Gastroesophageal sphincter (tissue), 4 donors: ENCODE data around the gene TBCD. TPM values are rescaled to one million over a fixed set of nuclear protein-coding genes. Genes with fewer than 3 reads are reported as not detected.
A peak's percentile ranks its signal among the peaks of the same experiment; 100 is the strongest.

Source experiments
- ATAC-seq: fragments of 150-250 bp; one replicate; pipeline ENCODE4 v1.9.1; 2016; ENCODE audit warnings: mild to moderate bottlenecking, moderate library complexity
- H3K27ac ChIP-seq, 4 donors: fragments of 200-600 bp; sonication (generic) in 3 of 4; 1 replicate in 3 of 4; 2 replicates in 1 of 4; pipeline ENCODE4 v1.5.1; 2016 to 2019
- H3K27me3 ChIP-seq: fragments of 200-600 bp; sonication (generic); one replicate; pipeline ENCODE4 v1.5.1; 2019
- H3K36me3 ChIP-seq, 2 donors: fragments of 200-600 bp; sonication (generic); one replicate each; pipeline ENCODE4 v1.5.1; 2019; ENCODE audit warnings: control low read depth in 1 of 2
- H3K4me1 ChIP-seq, 3 donors: fragments of 200-600 bp; sonication (generic); 1 replicate in 2 of 3; 2 replicates in 1 of 3; pipeline ENCODE4 v1.5.1; 2016 to 2019; ENCODE audit warnings: control low read depth in 2 of 3
- H3K4me3 ChIP-seq, 2 donors: fragments of 200-600 bp; sonication (generic); one replicate each; pipeline ENCODE4 v1.5.1; 2019; ENCODE audit warnings: mild to moderate bottlenecking in 1 of 2, moderate library complexity in 1 of 2
- H3K9me3 ChIP-seq, 3 donors: fragments of 200-600 bp; sonication (generic); one replicate each; pipeline ENCODE4 v1.5.1; 2017 to 2019; ENCODE audit warnings: control low read depth in 2 of 3
- EP300 ChIP-seq: sonication (generic); formaldehyde crosslinking; IDR thresholded peaks from one replicate; pipeline ENCODE4 v1.6.1; 2017; ENCODE audit warnings: antibody characterized with exemption, mild to moderate bottlenecking
- POLR2A ChIP-seq, 2 donors: fragments of 450-650 bp; IDR thresholded peaks; one replicate each; pipeline ENCODE4 v1.6.1; 2017; ENCODE audit warnings: antibody characterized with exemption in 2 of 2, mild to moderate bottlenecking in 2 of 2, moderate library complexity in 1 of 2
- POLR2AphosphoS5 ChIP-seq: sonication (generic); formaldehyde crosslinking; IDR thresholded peaks from one replicate; pipeline ENCODE4 v1.6.1; 2017; ENCODE audit warnings: antibody characterized with exemption
- WGBS, 2 donors: methylation state at CpG; one replicate each; pipeline ENCODE4 v1.1.5; 2018; ENCODE audit warnings: low coverage in 1 of 2; 5-methylcytosine and 5-hydroxymethylcytosine counted together
- total RNA-seq, 4 donors: library from RNA; depleted of rRNA; stranded (reverse); fragments of >200 nt; gene quantifications; one replicate each; pipeline ENCODE4 v1.1.0, GENCODE V29; 2016
- TF ChIP-seq, protein P1 (sequence below), 4 experiments: fragments of 200-600 bp in 2 of 4; fragments of 450-650 bp in 2 of 4; sonication (generic) in 1 of 4; IDR thresholded peaks; one replicate each; pipeline ENCODE4 v1.5.1; 2017 to 2019; ENCODE audit warnings: antibody characterized with exemption in 4 of 4, mild to moderate bottlenecking in 2 of 4, moderate library complexity in 2 of 4

The TBCD gene
- total RNA-seq, 4 donors from 2014 or later, result 32.0 to 57.8 (median 47.0) TPM

DNA sequence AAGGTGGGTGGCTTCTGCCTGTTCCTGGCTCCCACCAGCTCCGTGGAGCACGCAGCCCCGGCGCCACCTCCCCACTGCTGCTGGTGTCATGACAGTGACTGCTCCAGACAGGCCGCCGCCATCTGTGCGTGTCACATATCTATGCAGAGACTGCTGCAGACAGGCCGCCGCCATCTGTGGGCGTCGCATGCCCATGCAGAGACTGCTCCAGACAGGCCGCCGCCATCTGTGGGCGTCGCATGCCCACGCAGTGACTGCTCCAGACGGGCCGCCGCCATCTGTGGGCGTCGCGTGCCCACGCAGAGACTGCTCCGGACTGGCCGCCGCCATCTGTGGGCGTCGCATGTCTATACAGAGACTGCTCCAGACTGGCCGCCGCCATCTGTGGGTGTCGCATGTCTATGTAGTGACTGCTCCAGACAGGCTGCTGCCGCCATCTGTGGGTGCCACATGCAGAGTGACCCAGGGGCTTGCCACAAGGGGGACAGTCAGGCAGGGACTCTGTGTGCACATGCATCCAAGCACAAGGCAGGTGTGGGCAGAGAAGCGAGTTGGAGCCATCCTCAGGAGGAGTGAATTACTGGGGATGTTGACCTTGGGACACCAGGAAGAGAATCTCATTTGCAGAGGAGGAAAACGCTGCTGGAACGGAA lies 38.7 kb upstream of the TBCD start:
- Histone ChIP-seq H3K9me3 (no peaks in the 10 kb centered on the region), H3K4me1 (peaks cover 0 to 20% (median 13%) of the 10 kb centered on the region in 3 donors), H3K36me3 (no peaks in the 10 kb centered on the region), H3K27ac (no peak overlapping the region), H3K4me3 (no peak overlapping the region), H3K27me3 (no peaks in the 10 kb centered on the region)
- ATAC-seq, result no peak
- TF ChIP-seq EP300 (no peak), POLR2A (IDR thresholded peaks at IDR 0.05) (no peak), POLR2AphosphoS5 (no peak)
- TF ChIP-seq, protein P1, sequence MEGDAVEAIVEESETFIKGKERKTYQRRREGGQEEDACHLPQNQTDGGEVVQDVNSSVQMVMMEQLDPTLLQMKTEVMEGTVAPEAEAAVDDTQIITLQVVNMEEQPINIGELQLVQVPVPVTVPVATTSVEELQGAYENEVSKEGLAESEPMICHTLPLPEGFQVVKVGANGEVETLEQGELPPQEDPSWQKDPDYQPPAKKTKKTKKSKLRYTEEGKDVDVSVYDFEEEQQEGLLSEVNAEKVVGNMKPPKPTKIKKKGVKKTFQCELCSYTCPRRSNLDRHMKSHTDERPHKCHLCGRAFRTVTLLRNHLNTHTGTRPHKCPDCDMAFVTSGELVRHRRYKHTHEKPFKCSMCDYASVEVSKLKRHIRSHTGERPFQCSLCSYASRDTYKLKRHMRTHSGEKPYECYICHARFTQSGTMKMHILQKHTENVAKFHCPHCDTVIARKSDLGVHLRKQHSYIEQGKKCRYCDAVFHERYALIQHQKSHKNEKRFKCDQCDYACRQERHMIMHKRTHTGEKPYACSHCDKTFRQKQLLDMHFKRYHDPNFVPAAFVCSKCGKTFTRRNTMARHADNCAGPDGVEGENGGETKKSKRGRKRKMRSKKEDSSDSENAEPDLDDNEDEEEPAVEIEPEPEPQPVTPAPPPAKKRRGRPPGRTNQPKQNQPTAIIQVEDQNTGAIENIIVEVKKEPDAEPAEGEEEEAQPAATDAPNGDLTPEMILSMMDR (IDR thresholded peaks at IDR 0.05), result no peak
- WGBS, 2 donors, result 60% methylated on average over 2 of the region's 35 CpGs; no CpG with 5 or more reads in 1 of the 2 donors

DNA sequence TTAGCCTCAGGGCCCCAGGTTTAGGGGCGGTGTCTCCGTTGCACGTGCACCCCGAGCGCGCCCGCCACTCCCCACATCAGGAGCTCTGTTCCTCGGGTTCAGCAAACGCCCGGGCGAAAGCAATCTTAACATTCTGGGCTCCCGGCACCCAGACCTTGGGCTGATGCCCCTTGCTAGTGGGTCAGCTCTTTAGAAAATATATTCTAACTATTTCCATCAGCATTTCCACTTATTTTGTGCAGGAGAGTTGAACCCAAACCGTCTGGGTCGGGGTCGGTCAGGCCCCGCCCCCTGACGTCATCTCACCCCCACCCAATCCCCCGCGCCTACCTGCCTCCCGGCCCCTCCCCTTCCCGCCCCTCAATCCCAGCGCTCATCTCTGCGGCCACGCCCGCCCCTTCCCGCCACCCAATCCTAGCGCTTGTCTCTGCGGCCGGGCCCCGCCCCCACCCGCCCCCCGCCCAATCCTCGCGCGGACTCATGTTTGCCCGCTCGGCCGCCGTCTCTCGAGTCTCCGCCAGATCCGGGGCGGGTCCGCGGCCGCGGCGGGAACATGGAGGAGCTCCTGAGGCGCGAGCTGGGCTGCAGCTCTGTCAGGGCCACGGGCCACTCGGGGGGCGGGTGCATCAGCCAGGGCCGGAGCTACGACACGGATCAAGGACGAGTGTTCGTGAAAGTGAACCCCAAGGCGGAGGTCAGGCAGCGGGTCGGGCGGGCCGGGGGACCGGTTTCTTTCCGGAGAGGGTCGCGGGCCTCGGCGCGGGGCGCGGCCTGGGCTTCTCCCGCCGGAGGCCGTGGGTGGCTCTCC lies 35.5 kb upstream of the TBCD start, which contains the start of gene FN3KRP:
TSS of gene FN3KRP (plus strand) at position 504 of the 808 bp plus-strand sequence. CDS start at position 554, 50 bp downstream.
- peak within 1 kb of the TSS; percentile 50 to 94 for H3K4me3 ChIP-seq
- peak; percentile 96 for ATAC-seq
- H3K27ac ChIP-seq, result peak within 1 kb of the TSS; percentile 5 to 83 (median 80)
- WGBS, 2 donors, result 0% methylated on average over 1 of the region's 75 CpGs; no CpG with 5 or more reads in 1 of the 2 donors
- peaks cover 0 to 29% of the 10 kb centered on the region in 2 donors for H3K36me3 ChIP-seq
- no peak for TF ChIP-seq EP300
- TF ChIP-seq POLR2A (IDR thresholded peaks at IDR 0.05), result peak in 1 of 2 donors; percentile 38
- TF ChIP-seq, protein P1 (IDR thresholded peaks at IDR 0.05), result no peak
- peak; percentile 53 for TF ChIP-seq POLR2AphosphoS5
- peaks cover 0 to 23% (median 13%) of the 10 kb centered on the region in 3 donors for H3K4me1 ChIP-seq
- no peaks in the 10 kb centered on the region for H3K9me3 ChIP-seq
- no peaks in the 10 kb centered on the region for H3K27me3 ChIP-seq

DNA sequence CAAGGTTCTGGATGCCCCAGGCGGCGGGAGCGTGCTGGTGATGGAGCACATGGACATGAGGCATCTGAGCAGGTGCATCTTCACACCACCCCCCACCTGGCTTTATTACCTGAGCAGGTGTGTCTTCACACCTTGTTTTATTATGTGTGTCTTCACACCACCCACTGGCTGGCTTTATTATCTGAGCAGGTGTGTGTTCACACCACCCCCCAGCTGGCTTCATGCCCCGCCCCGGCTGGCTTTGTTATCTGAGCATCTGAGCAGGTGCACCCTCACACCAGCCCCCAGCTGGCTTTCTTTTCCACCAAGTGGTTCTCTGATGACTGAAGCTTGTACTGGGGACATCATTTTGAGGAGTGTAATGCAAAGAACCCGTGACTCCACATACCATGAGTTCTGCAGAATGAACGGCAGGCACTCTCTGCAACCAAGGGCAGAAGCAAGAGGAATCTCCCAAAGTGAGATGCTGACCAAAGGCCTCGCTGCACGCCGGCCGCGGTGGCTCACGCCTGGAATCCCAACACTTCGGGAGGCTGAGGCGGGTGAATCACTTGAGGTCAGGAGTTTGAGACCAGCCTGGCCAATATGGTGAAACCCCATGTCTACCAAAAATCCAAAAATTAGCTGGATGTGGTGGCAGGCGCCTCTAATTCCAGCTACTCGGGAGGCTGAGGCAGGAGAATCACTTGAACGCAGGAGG lies 32.7 kb upstream of the TBCD start:
- Histone ChIP-seq H3K9me3 (no peaks in the 10 kb centered on the region), H3K4me3 (no peak overlapping the region), H3K27me3 (no peaks in the 10 kb centered on the region), H3K27ac (no peak overlapping the region), H3K4me1 (peaks cover 0 to 23% (median 13%) of the 10 kb centered on the region in 3 donors), H3K36me3 (peaks cover 0 to 57% of the 10 kb centered on the region in 2 donors)
- WGBS, 2 donors, result 82 to 92% methylated on average over 5 to 12 of the region's 18 CpGs
- ATAC-seq, result no peak
- TF ChIP-seq EP300, result no peak
- TF ChIP-seq, protein P1 (IDR thresholded peaks at IDR 0.05), result no peak
- TF ChIP-seq POLR2A (IDR thresholded peaks at IDR 0.05), result no peak
- no peak for TF ChIP-seq POLR2AphosphoS5

DNA sequence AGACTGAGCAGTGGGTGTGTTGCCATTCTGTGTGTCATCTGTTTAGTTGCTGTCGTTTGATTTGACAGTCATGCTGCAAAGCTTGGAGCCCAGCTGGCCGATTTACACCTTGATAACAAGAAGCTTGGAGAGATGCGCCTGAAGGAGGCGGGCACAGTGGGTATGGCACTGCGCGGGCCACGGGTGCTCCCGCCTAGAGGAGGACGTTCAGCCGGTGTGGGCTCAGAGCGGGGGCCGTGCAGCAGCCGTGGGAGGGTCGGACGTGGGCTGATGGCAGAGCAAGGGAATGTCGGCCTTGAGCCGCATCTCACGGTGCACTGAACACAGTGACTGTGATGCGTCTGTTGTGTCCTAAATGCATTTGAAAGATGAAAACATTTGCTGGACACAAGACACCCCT lies 31.7 kb upstream of the TBCD start:
- ATAC-seq, result no peak
- Histone ChIP-seq H3K4me1 (peaks cover 0 to 23% (median 13%) of the 10 kb centered on the region in 3 donors), H3K27ac (no peak overlapping the region), H3K9me3 (no peaks in the 10 kb centered on the region), H3K36me3 (peaks cover 0 to 67% of the 10 kb centered on the region in 2 donors), H3K27me3 (no peaks in the 10 kb centered on the region), H3K4me3 (no peak overlapping the region)
- WGBS, 2 donors, result 81 to 83% methylated on average over 4 to 5 of the region's 19 CpGs
- TF ChIP-seq EP300, result no peak
- TF ChIP-seq, protein P1 (IDR thresholded peaks at IDR 0.05), result no peak
- no peak for TF ChIP-seq POLR2AphosphoS5
